PFSK-1 (cell line): ENCODE data around the gene MAML2.

Experiments used
- FOXP2 ChIP-seq: optimal IDR thresholded peaks from 2 replicates; pipeline ENCODE3; 2011; ENCODE audit warnings: borderline replicate concordance, control low read depth, inconsistent platforms; ENCODE audit not compliant: insufficient read depth; ENCODE audit errors: extremely low read length, extremely low read depth
- POLR2AphosphoS5 ChIP-seq: IDR thresholded peaks from 2 replicates; pipeline ENCODE4 v1.6.1; 2012; ENCODE audit warnings: low read depth, mild to moderate bottlenecking, control low read depth, low read length, moderate library complexity
- SIN3A ChIP-seq: IDR thresholded peaks from 2 replicates; pipeline ENCODE4 v1.6.1; 2012; ENCODE audit warnings: mild to moderate bottlenecking, low read length, moderate library complexity, borderline replicate concordance; ENCODE audit not compliant: insufficient read depth
- TAF1 ChIP-seq: IDR thresholded peaks from 2 replicates; pipeline ENCODE4 v1.6.1; 2012; ENCODE audit warnings: low read length, control low read depth, borderline replicate concordance; ENCODE audit not compliant: insufficient read depth
- TF ChIP-seq, protein P1 (sequence below), 2 experiments: IDR thresholded peaks; 2 replicates each; pipeline versions ENCODE4 v1.6.1 to v1.8.0; 2011 to 2012; ENCODE audit warnings: low read depth in 2 of 2, low read length in 2 of 2, control low read depth in 1 of 2, inconsistent platforms in 1 of 2, mild to moderate bottlenecking in 1 of 2, moderate library complexity in 1 of 2; ENCODE audit not compliant: insufficient read depth in 1 of 2

Gene MAML2

DNA sequence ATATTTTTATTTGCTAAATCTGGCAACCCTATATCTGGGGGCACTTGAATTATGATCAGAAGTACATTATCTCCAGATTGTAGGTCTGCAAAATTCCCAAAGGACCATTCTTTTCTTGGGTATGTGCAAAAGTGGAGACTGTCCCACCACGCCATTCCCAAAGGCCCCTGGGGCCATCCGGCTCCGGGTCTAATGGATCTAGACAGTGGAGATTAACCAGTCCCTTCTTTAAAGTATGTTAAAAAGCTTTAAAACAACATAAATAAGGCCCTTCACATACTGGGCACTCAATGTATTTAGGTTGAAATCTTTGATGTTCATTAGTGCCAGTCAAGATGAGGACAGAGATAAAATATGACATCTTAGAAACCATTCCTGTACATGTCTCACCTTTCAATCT is 124.1 kb downstream of the MAML2 start:
- TF ChIP-seq POLR2AphosphoS5 (no peak), TAF1 (no peak), SIN3A (no peak), FOXP2 (no peak)
- TF ChIP-seq, protein P1, sequence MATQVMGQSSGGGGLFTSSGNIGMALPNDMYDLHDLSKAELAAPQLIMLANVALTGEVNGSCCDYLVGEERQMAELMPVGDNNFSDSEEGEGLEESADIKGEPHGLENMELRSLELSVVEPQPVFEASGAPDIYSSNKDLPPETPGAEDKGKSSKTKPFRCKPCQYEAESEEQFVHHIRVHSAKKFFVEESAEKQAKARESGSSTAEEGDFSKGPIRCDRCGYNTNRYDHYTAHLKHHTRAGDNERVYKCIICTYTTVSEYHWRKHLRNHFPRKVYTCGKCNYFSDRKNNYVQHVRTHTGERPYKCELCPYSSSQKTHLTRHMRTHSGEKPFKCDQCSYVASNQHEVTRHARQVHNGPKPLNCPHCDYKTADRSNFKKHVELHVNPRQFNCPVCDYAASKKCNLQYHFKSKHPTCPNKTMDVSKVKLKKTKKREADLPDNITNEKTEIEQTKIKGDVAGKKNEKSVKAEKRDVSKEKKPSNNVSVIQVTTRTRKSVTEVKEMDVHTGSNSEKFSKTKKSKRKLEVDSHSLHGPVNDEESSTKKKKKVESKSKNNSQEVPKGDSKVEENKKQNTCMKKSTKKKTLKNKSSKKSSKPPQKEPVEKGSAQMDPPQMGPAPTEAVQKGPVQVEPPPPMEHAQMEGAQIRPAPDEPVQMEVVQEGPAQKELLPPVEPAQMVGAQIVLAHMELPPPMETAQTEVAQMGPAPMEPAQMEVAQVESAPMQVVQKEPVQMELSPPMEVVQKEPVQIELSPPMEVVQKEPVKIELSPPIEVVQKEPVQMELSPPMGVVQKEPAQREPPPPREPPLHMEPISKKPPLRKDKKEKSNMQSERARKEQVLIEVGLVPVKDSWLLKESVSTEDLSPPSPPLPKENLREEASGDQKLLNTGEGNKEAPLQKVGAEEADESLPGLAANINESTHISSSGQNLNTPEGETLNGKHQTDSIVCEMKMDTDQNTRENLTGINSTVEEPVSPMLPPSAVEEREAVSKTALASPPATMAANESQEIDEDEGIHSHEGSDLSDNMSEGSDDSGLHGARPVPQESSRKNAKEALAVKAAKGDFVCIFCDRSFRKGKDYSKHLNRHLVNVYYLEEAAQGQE (IDR thresholded peaks at IDR 0.05; ENCODE audit: insufficient read depth in 1 of 2, low read depth in 2 of 2, low read length in 2 of 2): no peak

DNA sequence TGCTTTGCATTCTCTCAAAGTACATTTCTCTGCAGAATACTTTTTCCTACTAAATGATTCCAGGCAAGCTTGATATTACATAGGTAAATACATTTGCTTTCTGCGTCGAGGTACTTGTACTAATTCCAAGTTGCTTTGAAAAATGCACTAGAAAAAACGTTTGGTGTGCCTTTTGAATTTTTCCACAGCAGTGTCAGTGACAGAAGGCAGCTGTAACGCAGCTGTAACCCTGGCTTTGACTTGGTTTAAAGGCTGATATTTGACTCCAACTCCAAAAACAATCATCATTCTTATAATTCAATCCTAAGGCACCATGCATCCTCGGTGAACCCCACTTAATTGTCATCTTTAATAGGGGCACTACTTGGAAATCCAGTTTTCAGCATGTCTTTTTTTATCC is 125.0 kb downstream of the MAML2 start:
- TF ChIP-seq, protein P1 (IDR thresholded peaks at IDR 0.05; ENCODE audit: insufficient read depth in 1 of 2, low read depth in 2 of 2, low read length in 2 of 2): no peak
- TF ChIP-seq SIN3A (no peak), FOXP2 (no peak), TAF1 (no peak), POLR2AphosphoS5 (no peak)

DNA sequence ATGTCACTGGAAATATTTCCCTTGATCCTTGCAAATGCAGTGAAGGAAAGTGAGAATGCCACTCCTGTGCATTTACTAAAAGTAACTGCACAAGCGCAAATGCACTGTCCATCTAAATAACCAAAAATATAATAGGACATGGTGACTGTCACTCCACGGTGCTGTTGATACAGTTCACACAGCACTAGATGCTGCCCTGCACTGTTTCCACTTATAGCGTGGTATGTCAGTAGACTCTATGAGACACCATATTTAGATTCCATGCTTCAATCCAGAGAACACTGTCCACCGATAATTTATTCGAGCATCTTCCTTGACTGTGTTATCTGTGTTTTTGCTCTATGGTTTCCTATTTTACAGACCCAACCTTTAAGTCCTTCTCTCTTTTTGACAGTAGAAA is 125.8 kb downstream of the MAML2 start:
- TF ChIP-seq SIN3A (no peak), TAF1 (no peak), POLR2AphosphoS5 (no peak)
- TF ChIP-seq, protein P1 (IDR thresholded peaks at IDR 0.05; ENCODE audit: insufficient read depth in 1 of 2, low read depth in 2 of 2, low read length in 2 of 2): no peak

DNA sequence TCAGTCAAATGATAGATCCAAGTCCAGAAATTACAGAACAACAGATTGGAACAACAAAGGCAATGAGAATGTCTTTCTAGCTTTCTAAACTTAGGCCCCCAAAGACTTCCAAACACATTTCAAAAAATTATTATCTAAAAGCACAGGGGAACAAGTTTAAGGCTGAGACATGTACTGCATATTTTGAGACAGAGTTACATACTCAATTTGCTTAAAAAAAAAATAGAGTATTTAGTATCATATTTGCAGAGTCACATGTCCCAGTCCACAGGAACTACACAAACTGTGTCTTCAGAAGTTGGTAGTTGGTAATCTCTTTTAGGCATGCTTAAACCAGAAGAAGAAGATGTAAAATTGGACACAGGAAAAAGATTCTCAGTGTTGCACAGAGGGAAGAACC is 127.2 kb downstream of the MAML2 start:
- TF ChIP-seq POLR2AphosphoS5: no peak
- TF ChIP-seq FOXP2: no peak
- TF ChIP-seq, protein P1 (IDR thresholded peaks at IDR 0.05; ENCODE audit: insufficient read depth in 1 of 2, low read depth in 2 of 2, low read length in 2 of 2): no peak
- no peak for TF ChIP-seq TAF1
- TF ChIP-seq SIN3A: no peak
